ENCODE data around the gene B3GALT6. TPM values are rescaled to one million over a fixed set of nuclear protein-coding genes. Genes with fewer than 3 reads are reported as not detected.

The B3GALT6 gene
- total and polyA plus RNA-seq, 2 experiments from 2014 or later = 5.5 to 26.5 TPM

DNA sequence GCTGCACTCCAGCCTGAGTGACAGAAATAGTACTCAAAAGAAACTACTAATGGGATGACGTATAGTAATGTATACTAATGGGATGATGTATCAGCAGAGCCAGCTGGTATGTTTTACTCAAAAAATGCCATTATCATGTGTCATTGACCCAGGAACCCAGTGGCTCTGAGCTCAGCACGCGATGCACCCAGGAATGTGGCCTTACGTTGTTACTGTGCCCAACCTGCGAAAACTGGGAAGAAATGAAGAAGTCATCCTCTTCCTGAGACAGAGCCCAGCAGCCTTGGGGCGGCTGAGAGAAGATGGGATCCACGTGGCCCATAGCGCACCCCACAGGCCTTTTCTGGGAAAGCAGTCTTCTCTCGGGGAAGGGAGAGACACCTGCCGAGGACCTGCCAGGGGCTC lies 32.8 kb downstream of the B3GALT6 start:
- Mint-ChIP-seq H3K9me3 (no peaks in the 10 kb centered on the region), H3K36me3 (ENCODE audit: low read depth) (peaks cover 57% of the 10 kb centered on the region), H3K27ac (no peak overlapping the region; the same call in 1 of the 2 replicates), H3K4me1 (no peaks in the 10 kb centered on the region; the same call in 1 of the 3 replicates), H3K4me3 (no peak overlapping the region), H3K27me3 (ENCODE audit: insufficient read depth, low read depth, poor library complexity) (peaks cover 14% of the 10 kb centered on the region)
- no peaks in the 10 kb centered on the region for H3K4me1 ChIP-seq (ENCODE audit: insufficient read depth)
- no peak overlapping the region for H3K4me2 ChIP-seq
- H3K27me3 ChIP-seq (ENCODE audit: insufficient read depth) = no peaks in the 10 kb centered on the region
- TF ChIP-seq REST (IDR thresholded peaks at IDR 0.05; ENCODE audit: unreplicated experiment) (no peak), CTCF (conservative IDR thresholded peaks at IDR 0.05; ENCODE audit: low read depth in 2 of 2) (peak; percentile 59 to 70)
- no peaks in the 10 kb centered on the region for H3K9me2 ChIP-seq (ENCODE audit: insufficient read depth)
- peak; percentile 90 for ATAC-seq
- 0 out of 2 replicates have a peak, but pooled peaks cover 12% of the 10 kb centered on the region for H3F3A ChIP-seq (replicated peaks; ENCODE audit: low read depth)
- no peak overlapping the region for H3K4me3 ChIP-seq
- peak; percentile 84 for DNase-seq (ENCODE audit: low spot score)
- peaks cover 44% of the 10 kb centered on the region for H3K79me2 ChIP-seq (replicated peaks; ENCODE audit: insufficient read depth)
- H3K27ac ChIP-seq (ENCODE audit: low read depth) = no peak overlapping the region
- peaks cover 28% of the 10 kb centered on the region for H4K20me1 ChIP-seq (replicated peaks; ENCODE audit: insufficient read depth)
- H3K36me3 ChIP-seq (ENCODE audit: insufficient read depth) = peaks cover 14% of the 10 kb centered on the region; the same call in 1 of the 2 replicates
- no peak overlapping the region for H2AFZ ChIP-seq

GRCh38 chr1:1267488-1268283 lies 35.6 kb downstream of the B3GALT6 start:
- H3K79me2 ChIP-seq (replicated peaks; ENCODE audit: insufficient read depth) = peaks cover 62% of the 10 kb centered on the region
- H3K9me2 ChIP-seq (ENCODE audit: insufficient read depth) = no peaks in the 10 kb centered on the region
- H3K4me3 ChIP-seq = no peak overlapping the region
- no peaks in the 10 kb centered on the region for H3K27me3 ChIP-seq (ENCODE audit: insufficient read depth)
- peaks cover 32% of the 10 kb centered on the region for H4K20me1 ChIP-seq (replicated peaks; ENCODE audit: insufficient read depth)
- no peak overlapping the region for H3K4me2 ChIP-seq
- no peaks in the 10 kb centered on the region; the same call in 1 of the 2 replicates for H3K4me1 ChIP-seq (ENCODE audit: insufficient read depth)
- no peak for DNase-seq (ENCODE audit: low spot score)
- Mint-ChIP-seq H3K36me3 (ENCODE audit: low read depth) (peaks cover 42% of the 10 kb centered on the region), H3K9me3 (no peaks in the 10 kb centered on the region), H3K4me1 (peaks cover 22% of the 10 kb centered on the region), H3K27ac (no peak overlapping the region), H3K27me3 (ENCODE audit: insufficient read depth, low read depth, poor library complexity) (peaks cover 8% of the 10 kb centered on the region), H3K4me3 (no peak overlapping the region; the same call in 2 of the 3 replicates)
- ATAC-seq = no peak
- H3K36me3 ChIP-seq (ENCODE audit: insufficient read depth) = peaks cover 10% of the 10 kb centered on the region; the same call in 1 of the 2 replicates
- no peak overlapping the region for H2AFZ ChIP-seq
- no peak overlapping the region for H3K27ac ChIP-seq (ENCODE audit: low read depth)
- H3F3A ChIP-seq (replicated peaks; ENCODE audit: low read depth) = 0 out of 2 replicates have a peak, but pooled peaks cover 7% of the 10 kb centered on the region
- TF ChIP-seq STAT1 (IDR thresholded peaks at IDR 0.05; ENCODE audit: unreplicated experiment) = no peak
- TF ChIP-seq POLR2AphosphoS5 (IDR thresholded peaks at IDR 0.05; ENCODE audit: low read depth) = no peak
- TF ChIP-seq EZH2phosphoT487 (IDR thresholded peaks at IDR 0.05; ENCODE audit: unreplicated experiment) = no peak
- no peak for TF ChIP-seq CTCF (conservative IDR thresholded peaks at IDR 0.05; ENCODE audit: low read depth in 2 of 2)
- no peak for TF ChIP-seq JUNB (IDR thresholded peaks at IDR 0.05; ENCODE audit: unreplicated experiment)

Data from GM23338 (cell line).